HepG2 (cell line): ENCODE data around the gene RASAL3. TPM values are rescaled to one million over a fixed set of nuclear protein-coding genes. Genes with fewer than 3 reads are reported as not detected.

Experiments used
- KLF16 ChIP-seq, 2 experiments: sonication (generic) in 1 of 2; formaldehyde crosslinking in 1 of 2; IDR thresholded peaks; 2 replicates each; pipeline versions ENCODE4 v1.6.1 to v1.8.0; 2016 to 2023; ENCODE audit warnings: missing genetic modification reagents in 2 of 2, missing compliant biosample characterization in 1 of 2
- KMT2A ChIP-seq: sonication (generic); formaldehyde crosslinking; IDR thresholded peaks from 2 replicates; pipeline ENCODE4 v1.4.0; 2020; ENCODE audit warnings: missing genetic modification reagents
- RFX1 ChIP-seq: fragments of 450-650 bp; IDR thresholded peaks from 2 replicates; pipeline ENCODE4 v1.6.1; 2017
- SAP130 ChIP-seq: IDR thresholded peaks from 2 replicates; pipeline ENCODE4 v1.6.1; 2016; ENCODE audit warnings: low read depth
- STAG1 ChIP-seq: sonication (generic); formaldehyde crosslinking; IDR thresholded peaks from 2 replicates; pipeline ENCODE4 v1.4.0; 2020; ENCODE audit warnings: missing genetic modification reagents
- ZNF367 ChIP-seq: sonication (generic); formaldehyde crosslinking; IDR thresholded peaks from 2 replicates; pipeline ENCODE4 v1.4.0; 2020; ENCODE audit warnings: missing genetic modification reagents, borderline replicate concordance
- polyA plus RNA-seq, 8 experiments: library from polyadenylated mRNA; depleted of rRNA in 3 of 8; stranded (reverse) in 7 of 8; unstranded in 1 of 8; fragments of >200 nt; fragmentation: Illumina TruSeq in 4 of 8; extraction: Trizol in 4 of 8; gene quantifications; 2 replicates each; pipeline versions ENCODE4 v1.2.1 to v1.2.3, GENCODE V29; 2011 to 2016; ENCODE audit warnings: low read depth in 4 of 8, missing spikeins in 1 of 8, mixed read lengths in 1 of 8; ENCODE audit not compliant: insufficient read depth in 1 of 8
- total RNA-seq, 5 experiments: library from RNA; depleted of rRNA; stranded (reverse); fragments of >200 nt; fragmentation: Illumina TruSeq; extraction: Trizol; gene quantifications; 2 replicates each; pipeline ENCODE4 v1.2.3, GENCODE V29; 2016; ENCODE audit warnings: low read depth in 1 of 5
- TF ChIP-seq, protein P1 (sequence below): sonication (generic); formaldehyde crosslinking; IDR thresholded peaks from 2 replicates; pipeline ENCODE4 v1.5.1; 2020; ENCODE audit warnings: mild to moderate bottlenecking, missing genetic modification reagents, moderate library complexity
- TF ChIP-seq, protein P2 (sequence below): sonication (generic); formaldehyde crosslinking; IDR thresholded peaks from 2 replicates; pipeline ENCODE4 v1.5.0; 2020; ENCODE audit warnings: mild to moderate bottlenecking, missing genetic modification reagents, moderate library complexity
- TF ChIP-seq, protein P3 (sequence below): sonication (generic); formaldehyde crosslinking; IDR thresholded peaks from 2 replicates; pipeline ENCODE4 v1.8.1; 2022; ENCODE audit warnings: mild to moderate bottlenecking, missing genetic modification reagents

Gene RASAL3
- total and polyA plus RNA-seq, 2 of the 13 experiments (the other 11 are each of a cell fraction or from before 2014, with no cell fraction given): not detected

- TF ChIP-seq, protein P1, sequence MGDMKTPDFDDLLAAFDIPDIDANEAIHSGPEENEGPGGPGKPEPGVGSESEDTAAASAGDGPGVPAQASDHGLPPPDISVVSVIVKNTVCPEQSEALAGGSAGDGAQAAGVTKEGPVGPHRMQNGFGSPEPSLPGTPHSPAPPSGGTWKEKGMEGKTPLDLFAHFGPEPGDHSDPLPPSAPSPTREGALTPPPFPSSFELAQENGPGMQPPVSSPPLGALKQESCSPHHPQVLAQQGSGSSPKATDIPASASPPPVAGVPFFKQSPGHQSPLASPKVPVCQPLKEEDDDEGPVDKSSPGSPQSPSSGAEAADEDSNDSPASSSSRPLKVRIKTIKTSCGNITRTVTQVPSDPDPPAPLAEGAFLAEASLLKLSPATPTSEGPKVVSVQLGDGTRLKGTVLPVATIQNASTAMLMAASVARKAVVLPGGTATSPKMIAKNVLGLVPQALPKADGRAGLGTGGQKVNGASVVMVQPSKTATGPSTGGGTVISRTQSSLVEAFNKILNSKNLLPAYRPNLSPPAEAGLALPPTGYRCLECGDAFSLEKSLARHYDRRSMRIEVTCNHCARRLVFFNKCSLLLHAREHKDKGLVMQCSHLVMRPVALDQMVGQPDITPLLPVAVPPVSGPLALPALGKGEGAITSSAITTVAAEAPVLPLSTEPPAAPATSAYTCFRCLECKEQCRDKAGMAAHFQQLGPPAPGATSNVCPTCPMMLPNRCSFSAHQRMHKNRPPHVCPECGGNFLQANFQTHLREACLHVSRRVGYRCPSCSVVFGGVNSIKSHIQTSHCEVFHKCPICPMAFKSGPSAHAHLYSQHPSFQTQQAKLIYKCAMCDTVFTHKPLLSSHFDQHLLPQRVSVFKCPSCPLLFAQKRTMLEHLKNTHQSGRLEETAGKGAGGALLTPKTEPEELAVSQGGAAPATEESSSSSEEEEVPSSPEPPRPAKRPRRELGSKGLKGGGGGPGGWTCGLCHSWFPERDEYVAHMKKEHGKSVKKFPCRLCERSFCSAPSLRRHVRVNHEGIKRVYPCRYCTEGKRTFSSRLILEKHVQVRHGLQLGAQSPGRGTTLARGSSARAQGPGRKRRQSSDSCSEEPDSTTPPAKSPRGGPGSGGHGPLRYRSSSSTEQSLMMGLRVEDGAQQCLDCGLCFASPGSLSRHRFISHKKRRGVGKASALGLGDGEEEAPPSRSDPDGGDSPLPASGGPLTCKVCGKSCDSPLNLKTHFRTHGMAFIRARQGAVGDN (CRISPR knock-in tag): peak; percentile 19; the same call in 1 of the 2 replicates
- TF ChIP-seq STAG1 (CRISPR knock-in tag) (peak; percentile 17; the same call in 1 of the 2 replicates), SAP130 (CRISPR knock-in tag) (0 out of 2 replicates have a peak, but pooled peaks have one; percentile 5), RFX1 (no peak), KLF16 (CRISPR knock-in tag; IDR thresholded peaks at IDR 0.05) (no peak), KMT2A (no peak), ZNF367 (CRISPR knock-in tag) (no peak)
- TF ChIP-seq, protein P2, sequence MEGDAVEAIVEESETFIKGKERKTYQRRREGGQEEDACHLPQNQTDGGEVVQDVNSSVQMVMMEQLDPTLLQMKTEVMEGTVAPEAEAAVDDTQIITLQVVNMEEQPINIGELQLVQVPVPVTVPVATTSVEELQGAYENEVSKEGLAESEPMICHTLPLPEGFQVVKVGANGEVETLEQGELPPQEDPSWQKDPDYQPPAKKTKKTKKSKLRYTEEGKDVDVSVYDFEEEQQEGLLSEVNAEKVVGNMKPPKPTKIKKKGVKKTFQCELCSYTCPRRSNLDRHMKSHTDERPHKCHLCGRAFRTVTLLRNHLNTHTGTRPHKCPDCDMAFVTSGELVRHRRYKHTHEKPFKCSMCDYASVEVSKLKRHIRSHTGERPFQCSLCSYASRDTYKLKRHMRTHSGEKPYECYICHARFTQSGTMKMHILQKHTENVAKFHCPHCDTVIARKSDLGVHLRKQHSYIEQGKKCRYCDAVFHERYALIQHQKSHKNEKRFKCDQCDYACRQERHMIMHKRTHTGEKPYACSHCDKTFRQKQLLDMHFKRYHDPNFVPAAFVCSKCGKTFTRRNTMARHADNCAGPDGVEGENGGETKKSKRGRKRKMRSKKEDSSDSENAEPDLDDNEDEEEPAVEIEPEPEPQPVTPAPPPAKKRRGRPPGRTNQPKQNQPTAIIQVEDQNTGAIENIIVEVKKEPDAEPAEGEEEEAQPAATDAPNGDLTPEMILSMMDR (CRISPR knock-in tag): peak; percentile 40; the same call in 1 of the 2 replicates
- TF ChIP-seq, protein P3, sequence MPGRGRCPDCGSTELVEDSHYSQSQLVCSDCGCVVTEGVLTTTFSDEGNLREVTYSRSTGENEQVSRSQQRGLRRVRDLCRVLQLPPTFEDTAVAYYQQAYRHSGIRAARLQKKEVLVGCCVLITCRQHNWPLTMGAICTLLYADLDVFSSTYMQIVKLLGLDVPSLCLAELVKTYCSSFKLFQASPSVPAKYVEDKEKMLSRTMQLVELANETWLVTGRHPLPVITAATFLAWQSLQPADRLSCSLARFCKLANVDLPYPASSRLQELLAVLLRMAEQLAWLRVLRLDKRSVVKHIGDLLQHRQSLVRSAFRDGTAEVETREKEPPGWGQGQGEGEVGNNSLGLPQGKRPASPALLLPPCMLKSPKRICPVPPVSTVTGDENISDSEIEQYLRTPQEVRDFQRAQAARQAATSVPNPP (CRISPR knock-in tag): no peak
Observed at GRCh38 chr19:15448778-15449619, 15.3 kb downstream of the RASAL3 start (continued).
